Mesodermal cell (in vitro differentiated cells): ENCODE data around the gene SWSAP1.

ENCODE experiments used
- H3K27ac ChIP-seq: 2 replicates; pipeline ENCODE4 v1.7.0; 2013; ENCODE audit warnings: mild to moderate bottlenecking, low read depth, low read length, moderate library complexity; ENCODE audit not compliant: severe bottlenecking
- H3K36me3 ChIP-seq: 2 replicates; pipeline ENCODE4 v1.7.1; 2013; ENCODE audit warnings: mild to moderate bottlenecking, low read length, moderate library complexity; ENCODE audit not compliant: control insufficient read depth, insufficient read depth
- H3K4me1 ChIP-seq: one replicate; pipeline ENCODE4 v1.7.1; 2013; ENCODE audit warnings: mild to moderate bottlenecking, low read length; ENCODE audit not compliant: insufficient read depth, control insufficient read depth, poor library complexity, severe bottlenecking
- H3K4me3 ChIP-seq: 2 replicates; pipeline ENCODE4 v1.7.0; 2013; ENCODE audit warnings: low read length, control low read depth, mild to moderate bottlenecking; ENCODE audit not compliant: insufficient read depth, poor library complexity, severe bottlenecking; ENCODE audit errors: extremely low read depth
- H3K9me3 ChIP-seq: 2 replicates; pipeline ENCODE4 v1.7.1; 2013; ENCODE audit warnings: mild to moderate bottlenecking, low read length, moderate library complexity; ENCODE audit not compliant: control insufficient read depth
- WGBS, 2 experiments: methylation state at CpG; one replicate each; pipeline ENCODE4 v1.1.5; 2013; ENCODE audit warnings: missing lambda C conversion rate in 2 of 2; ENCODE audit not compliant: insufficient coverage in 2 of 2; 5-methylcytosine and 5-hydroxymethylcytosine counted together

SWSAP1 gene

GRCh38 chr19:11379857-11380350, 5.4 kb downstream of the SWSAP1 start:
- Histone ChIP-seq H3K9me3 (no peaks in the 10 kb centered on the region), H3K4me1 (peaks cover 18% of the 10 kb centered on the region), H3K4me3 (no peak overlapping the region), H3K36me3 (peaks cover 24% of the 10 kb centered on the region), H3K27ac (no peak overlapping the region)
- 92 to 97% methylated on average over 6 of the region's 7 CpGs for WGBS, 2 experiments

- Histone ChIP-seq H3K36me3 (peaks cover 22% of the 10 kb centered on the region), H3K27ac (peak overlapping the region; percentile 94), H3K4me3 (peak overlapping the region; percentile 52), H3K9me3 (no peaks in the 10 kb centered on the region), H3K4me1 (peaks cover 10% of the 10 kb centered on the region)
- 5 to 6% methylated on average over 36 to 53 of the region's 54 CpGs for WGBS, 2 experiments
Observed at GRCh38 chr19:11380653-11381537, 6.4 kb downstream of the SWSAP1 start.

DNA sequence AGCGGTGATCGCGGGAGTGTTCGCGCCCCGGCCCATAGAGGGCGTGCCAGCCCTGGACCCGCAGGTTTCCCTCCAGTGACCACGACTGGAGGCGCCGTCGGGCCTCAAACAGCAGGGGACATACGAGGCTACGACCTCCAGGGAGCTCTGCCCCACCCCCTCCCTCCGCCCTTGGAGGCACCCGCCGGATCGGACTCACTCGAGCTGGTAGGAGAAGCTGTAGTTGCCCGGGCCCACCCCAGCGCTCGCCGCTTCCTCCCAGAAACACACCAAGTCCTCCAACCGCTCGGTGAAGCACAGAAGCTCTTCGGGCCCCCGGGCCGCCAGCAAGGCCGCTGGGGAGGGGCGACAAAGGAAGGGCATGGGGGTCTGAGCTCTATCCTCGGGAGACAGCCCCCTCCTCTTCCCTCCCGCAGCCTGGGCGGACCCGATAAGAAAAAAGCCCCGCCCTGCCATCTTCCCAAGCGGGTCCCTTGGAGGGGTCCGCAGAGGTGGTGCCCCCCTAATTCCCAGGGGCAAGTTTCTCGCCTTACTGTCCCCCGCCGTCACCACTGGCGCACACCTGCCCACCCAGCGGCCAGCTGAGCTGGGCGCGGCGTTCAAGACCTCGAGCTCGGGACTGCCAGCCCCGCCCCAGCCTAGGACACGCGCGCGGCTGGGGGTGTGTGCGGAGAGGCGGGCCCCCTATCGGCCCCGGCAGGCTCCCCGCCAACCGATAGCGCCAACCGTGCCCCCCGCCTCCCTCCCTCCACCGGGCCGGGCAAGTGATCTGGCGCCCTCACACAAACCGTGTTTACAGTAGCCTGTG, 8.6 kb downstream of the SWSAP1 start:
- Histone ChIP-seq H3K9me3 (no peaks in the 10 kb centered on the region), H3K4me1 (peaks cover 6% of the 10 kb centered on the region), H3K36me3 (peaks cover 8% of the 10 kb centered on the region), H3K27ac (peak overlapping the region; percentile 71), H3K4me3 (peak overlapping the region; percentile 63)
- WGBS, 2 experiments = 0 to 1% methylated on average over 50 of the region's 65 CpGs

- Histone ChIP-seq H3K36me3 (peaks cover 3% of the 10 kb centered on the region), H3K9me3 (no peaks in the 10 kb centered on the region), H3K27ac (peak overlapping the region; percentile 71), H3K4me3 (peak overlapping the region; percentile 63), H3K4me1 (peaks cover 4% of the 10 kb centered on the region)
- 0% methylated on average over 1 to 7 of the region's 9 CpGs for WGBS, 2 experiments
Observed at GRCh38 chr19:11383706-11384048, 9.2 kb downstream of the SWSAP1 start.

GRCh38 chr19:11384778-11385129, 10.3 kb downstream of the SWSAP1 start:
- WGBS, 2 experiments = 97 to 100% methylated on average over 1 to 3 of the region's 5 CpGs
- H3K27ac ChIP-seq = no peak overlapping the region
- H3K9me3 ChIP-seq = no peaks in the 10 kb centered on the region
- H3K4me1 ChIP-seq = peaks cover 4% of the 10 kb centered on the region
- H3K4me3 ChIP-seq = no peak overlapping the region
- no peaks in the 10 kb centered on the region for H3K36me3 ChIP-seq

DNA sequence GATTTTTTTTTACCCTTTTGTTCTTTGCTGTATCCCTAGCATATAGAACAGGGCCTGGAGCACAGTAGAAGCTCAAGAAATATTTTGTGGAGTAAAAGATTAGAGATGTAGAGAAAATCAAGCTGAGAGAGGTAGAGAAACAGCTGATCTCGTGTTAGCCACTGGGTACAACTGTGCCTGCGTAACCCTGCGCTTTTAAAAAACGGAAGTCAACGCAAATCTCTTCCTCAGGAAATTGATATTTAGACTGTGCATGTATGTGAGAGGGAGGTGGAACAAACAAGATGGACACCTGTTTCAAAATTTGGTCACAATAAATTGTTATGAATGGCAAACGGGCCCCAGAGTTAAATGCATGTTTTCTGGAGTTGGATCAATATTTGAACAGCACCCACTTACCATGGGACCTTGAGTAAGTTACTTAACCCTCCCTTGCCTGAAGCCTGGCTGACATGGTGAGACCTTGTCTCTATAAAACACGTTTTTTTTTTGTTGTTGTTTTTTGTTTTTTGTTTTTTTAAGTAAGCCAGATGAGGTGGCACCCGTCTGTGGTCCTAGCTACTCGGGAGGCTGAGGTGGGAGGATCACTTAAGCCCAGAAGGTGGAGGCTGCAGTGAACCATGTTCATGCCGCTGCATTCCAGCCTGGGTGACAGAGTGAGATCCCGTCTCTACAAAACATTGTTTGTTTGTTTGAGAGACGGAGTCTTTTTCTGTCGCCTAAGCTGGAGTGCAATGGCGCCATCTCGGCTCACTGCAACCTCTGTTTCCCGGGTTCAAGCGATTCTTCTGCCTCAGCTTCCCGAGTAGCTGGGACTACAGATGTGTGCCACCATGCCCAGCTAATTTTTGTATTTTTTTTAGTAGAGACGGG, 12.9 kb downstream of the SWSAP1 start:
- H3K9me3 ChIP-seq = no peaks in the 10 kb centered on the region
- 93 to 95% methylated on average over 17 to 18 of the region's 19 CpGs for WGBS, 2 experiments
- peaks cover 4% of the 10 kb centered on the region for H3K4me1 ChIP-seq
- no peak overlapping the region for H3K27ac ChIP-seq
- no peaks in the 10 kb centered on the region for H3K36me3 ChIP-seq
- no peak overlapping the region for H3K4me3 ChIP-seq

DNA sequence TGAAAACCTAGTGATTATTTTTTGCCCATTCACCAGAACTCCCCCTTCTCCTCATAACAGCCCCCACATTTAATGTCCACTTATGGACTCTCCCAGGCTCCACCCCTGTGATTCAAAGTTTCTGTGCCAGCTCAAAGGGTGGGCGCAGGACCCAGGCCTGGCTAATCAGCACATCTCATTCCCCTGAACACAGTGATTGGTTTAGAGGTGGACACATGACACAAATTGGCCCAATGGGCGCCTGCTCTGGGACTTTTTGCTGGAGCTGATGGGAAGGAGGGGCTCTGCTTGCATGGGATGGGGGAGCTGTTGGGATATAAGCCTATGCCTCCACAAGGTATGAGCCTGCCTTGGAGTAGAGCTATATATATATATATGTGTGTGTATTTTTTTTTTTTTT, 15.9 kb downstream of the SWSAP1 start:
- H3K9me3 ChIP-seq = no peaks in the 10 kb centered on the region
- no peaks in the 10 kb centered on the region for H3K4me1 ChIP-seq
- WGBS, 2 experiments = 86% methylated on average over 1 of the region's 2 CpGs; no CpG with 5 or more reads in 1 of the 2 experiments
- no peaks in the 10 kb centered on the region for H3K36me3 ChIP-seq
- H3K27ac ChIP-seq = no peak overlapping the region
- H3K4me3 ChIP-seq = no peak overlapping the region

DNA sequence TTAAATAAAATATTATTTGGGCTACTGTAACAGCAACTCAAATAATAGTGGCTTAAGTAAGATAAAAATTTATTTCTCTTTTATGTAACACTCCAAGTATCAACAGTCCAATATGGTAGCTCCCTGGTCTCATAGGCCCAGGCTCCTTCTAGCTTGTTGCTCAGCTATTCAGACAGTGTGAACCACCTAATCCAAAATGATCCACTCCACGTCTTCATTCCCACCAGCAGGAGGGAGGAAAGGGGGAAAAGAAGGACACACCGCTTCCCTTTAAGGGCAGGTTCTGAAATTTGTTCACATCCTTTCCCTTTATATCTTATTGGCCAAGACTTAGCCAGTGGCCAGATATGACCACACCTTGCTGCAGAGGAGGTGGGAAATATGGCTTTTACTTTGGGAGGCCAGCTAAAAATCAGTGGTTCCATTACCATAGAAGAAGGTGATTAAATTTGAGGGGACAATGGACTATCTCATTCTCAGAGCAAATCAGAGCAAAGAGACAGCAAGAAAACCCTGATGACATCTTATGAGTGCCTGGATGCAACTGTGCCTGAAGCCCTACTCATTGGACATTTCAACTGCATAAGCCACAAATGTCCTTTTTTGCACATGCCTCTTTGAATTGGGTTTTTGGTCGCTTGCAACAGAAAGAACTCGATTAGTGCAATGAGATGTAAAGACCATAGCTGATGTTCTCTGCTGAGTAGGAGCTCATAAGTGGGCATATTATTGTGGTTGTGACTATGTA, 16.6 kb downstream of the SWSAP1 start:
- WGBS, 2 experiments = 79% methylated on average over 2 of the region's 4 CpGs; no CpG with 5 or more reads in 1 of the 2 experiments
- no peaks in the 10 kb centered on the region for H3K9me3 ChIP-seq

GRCh38 chr19:11397089-11397610, 22.7 kb downstream of the SWSAP1 start:
- no peaks in the 10 kb centered on the region for H3K4me1 ChIP-seq
- no peak overlapping the region for H3K4me3 ChIP-seq
- H3K27ac ChIP-seq = no peak overlapping the region
- H3K36me3 ChIP-seq = no peaks in the 10 kb centered on the region
- 88 to 91% methylated on average over 16 to 21 of the region's 22 CpGs for WGBS, 2 experiments
- H3K9me3 ChIP-seq = no peaks in the 10 kb centered on the region

More for the DNA sequence above, 16.6 kb downstream of the SWSAP1 start:
- Histone ChIP-seq H3K27ac (no peak overlapping the region), H3K4me3 (no peak overlapping the region), H3K4me1 (no peaks in the 10 kb centered on the region), H3K36me3 (no peaks in the 10 kb centered on the region)
